ENCODE results near the gene RASD2. TPM values are rescaled to one million over a fixed set of nuclear protein-coding genes. Genes with fewer than 3 reads are reported as not detected.

Gene RASD2
- total RNA-seq, 3 donors from 2014 or later = 0.08 to 0.14 (median 0.13) TPM

DNA sequence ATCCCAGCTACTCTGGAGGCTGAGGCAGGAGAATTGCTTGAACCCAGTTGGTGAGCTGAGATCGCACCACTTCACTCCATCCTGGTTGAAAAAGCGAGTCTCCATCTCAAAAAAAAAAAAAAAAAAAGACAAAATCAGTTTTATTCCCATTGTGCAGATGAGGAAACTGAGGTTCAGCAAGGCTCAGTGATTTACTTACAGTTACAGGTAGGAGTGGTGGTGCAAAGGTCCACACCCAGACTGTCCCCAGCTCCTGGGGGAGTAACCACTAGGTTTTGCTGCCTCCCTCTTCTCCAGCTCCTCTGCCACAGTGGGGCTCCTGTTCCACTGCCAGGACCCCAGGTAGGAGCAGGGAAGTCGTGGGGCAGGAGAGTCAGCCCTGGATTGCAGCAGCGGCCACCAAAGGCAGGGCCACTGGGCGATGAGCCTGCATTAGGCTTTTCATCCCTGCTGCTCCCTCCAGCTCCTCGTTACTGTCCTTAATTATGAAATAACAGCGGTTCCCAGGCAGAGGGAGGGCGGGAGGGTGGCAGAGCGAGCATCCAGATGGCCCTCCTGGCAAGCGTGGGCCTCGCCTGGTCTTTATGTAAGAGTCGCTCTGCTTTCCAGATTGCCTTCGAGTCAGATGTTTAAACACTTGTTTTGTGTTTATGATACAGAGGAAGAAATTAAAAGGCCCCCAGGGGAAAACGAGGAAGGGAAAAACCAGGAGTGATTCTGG lies 15.5 kb upstream of the RASD2 start:
- H3K4me3 Mint-ChIP-seq = no peak overlapping the region
- H3K9me3 Mint-ChIP-seq = peaks cover 5% of the 10 kb centered on the region
- H3K4me1 Mint-ChIP-seq (ENCODE audit: low read depth) = no peaks in the 10 kb centered on the region
- DNase-seq = no peak
- ATAC-seq = no peak
- no peaks in the 10 kb centered on the region for H3K36me3 Mint-ChIP-seq (ENCODE audit: insufficient read depth)
- H3K27me3 Mint-ChIP-seq (ENCODE audit: low read depth) = peaks cover 13% of the 10 kb centered on the region

DNA sequence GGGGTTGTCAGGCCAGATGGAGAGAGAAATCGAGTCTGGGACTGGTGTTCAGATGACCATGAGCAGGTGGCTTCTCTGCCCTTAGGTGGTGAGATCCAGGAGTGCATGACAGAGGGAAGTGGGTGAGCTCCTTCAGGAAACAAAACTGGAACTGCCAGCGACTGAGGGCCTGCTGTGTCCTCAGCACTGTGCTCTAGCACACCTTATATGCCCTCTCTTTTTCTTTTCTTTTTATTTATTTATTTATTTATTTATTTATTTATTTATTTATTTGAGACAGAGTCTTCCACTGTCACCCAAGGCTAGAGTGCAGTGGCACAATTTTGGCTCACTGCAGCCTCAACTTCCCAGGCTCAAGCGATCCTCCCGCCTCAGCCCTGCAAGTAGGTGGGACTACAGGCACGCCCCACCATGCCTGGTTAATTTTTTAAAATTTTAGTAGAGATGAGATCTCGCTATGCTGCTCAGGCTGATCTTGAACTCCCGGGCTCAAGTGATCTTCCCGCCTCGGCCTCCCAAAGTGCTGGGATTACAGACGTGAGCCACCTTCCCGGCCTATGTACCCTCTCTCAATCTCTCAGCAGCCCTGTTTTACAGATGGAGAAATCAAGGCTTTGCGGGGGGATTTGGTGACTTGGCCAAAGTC lies 14.8 kb upstream of the RASD2 start:
- no peak for DNase-seq
- H3K4me3 Mint-ChIP-seq = no peak overlapping the region
- peaks cover 5% of the 10 kb centered on the region for H3K9me3 Mint-ChIP-seq
- ATAC-seq = no peak
- H3K4me1 Mint-ChIP-seq (ENCODE audit: low read depth) = no peaks in the 10 kb centered on the region
- H3K27me3 Mint-ChIP-seq (ENCODE audit: low read depth) = peaks cover 10% of the 10 kb centered on the region
- no peaks in the 10 kb centered on the region for H3K36me3 Mint-ChIP-seq (ENCODE audit: insufficient read depth)

DNA sequence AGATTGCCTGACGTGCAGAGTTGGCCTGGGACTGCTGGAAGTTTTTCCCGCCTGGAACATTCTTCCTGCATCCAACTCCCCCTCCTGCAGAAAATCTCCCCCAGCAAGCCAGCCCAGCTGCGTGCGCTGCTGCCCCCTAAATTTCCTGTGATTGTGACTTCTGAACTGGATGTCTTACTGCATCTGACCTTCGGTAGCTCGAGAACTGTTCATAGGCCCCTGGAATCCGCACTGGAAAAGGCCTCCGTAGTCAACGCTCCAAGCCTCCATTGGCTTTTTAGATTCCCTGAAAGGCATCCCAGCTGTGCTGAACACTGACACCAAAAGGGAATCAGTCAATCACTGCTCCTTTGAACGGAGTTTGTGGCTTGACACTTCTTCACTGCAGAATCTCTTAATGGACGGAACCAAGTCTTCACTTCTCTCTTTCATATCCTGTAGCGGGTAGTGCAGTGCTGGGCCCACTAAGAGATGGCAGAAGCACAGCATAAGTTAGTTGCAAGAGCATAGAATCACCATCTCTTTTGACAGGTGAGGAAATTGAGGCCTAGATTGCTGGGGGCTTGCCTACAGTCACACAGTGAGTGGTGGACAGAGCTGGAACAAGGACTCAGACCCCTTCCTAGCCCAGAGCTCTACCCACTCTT lies 14.2 kb upstream of the RASD2 start:
- no peak overlapping the region for H3K4me3 Mint-ChIP-seq
- DNase-seq (no peak), ATAC-seq (no peak)
- peaks cover 5% of the 10 kb centered on the region for H3K9me3 Mint-ChIP-seq
- H3K4me1 Mint-ChIP-seq (ENCODE audit: low read depth) = no peaks in the 10 kb centered on the region
- peaks cover 10% of the 10 kb centered on the region for H3K27me3 Mint-ChIP-seq (ENCODE audit: low read depth)
- H3K36me3 Mint-ChIP-seq (ENCODE audit: insufficient read depth) = no peaks in the 10 kb centered on the region

DNA sequence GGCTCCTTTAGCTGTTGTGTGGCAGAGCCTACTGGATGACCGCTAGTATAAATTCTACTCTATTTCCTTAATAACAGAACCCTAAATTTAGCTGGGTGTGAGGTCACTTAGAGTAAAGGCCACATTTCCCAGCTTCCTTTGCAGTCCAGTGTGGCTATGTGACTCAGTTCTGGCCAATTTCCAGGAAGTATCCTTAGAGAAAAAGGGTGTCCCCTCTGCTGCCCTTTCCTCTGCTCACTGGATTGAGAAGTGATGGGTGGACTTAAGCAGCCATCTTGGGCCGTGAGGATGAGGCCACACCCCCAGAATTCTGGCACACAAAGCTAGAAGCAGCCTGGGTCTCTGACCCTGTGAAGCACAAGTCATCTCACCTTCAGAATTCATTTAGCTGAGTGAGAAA lies 11.7 kb upstream of the RASD2 start:
- H3K27me3 Mint-ChIP-seq (ENCODE audit: low read depth) = peaks cover 4% of the 10 kb centered on the region
- H3K36me3 Mint-ChIP-seq (ENCODE audit: insufficient read depth) = no peaks in the 10 kb centered on the region
- H3K4me3 Mint-ChIP-seq = no peak overlapping the region
- peaks cover 5% of the 10 kb centered on the region for H3K9me3 Mint-ChIP-seq
- H3K4me1 Mint-ChIP-seq (ENCODE audit: low read depth) = no peaks in the 10 kb centered on the region
- DNase-seq (no peak), ATAC-seq (no peak)

DNA sequence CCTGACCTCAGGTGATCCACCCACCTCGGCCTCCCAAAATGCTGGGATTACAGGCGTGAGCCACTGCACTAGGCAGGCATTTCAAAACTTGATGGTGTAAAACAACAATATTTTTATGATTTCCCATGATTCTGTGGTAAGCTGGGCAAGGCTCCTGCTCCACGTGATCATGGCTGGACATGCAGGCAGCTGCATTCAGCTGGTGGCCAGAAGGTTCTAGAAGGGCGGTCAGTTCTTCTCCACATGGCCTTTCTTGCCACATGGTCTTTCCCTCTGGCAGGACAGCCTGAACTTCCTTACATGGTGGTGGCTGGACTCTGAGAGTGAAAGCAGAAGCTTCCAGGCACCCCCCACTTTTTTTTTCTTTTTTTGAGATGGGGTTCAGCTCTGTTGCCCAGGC lies 9.9 kb upstream of the RASD2 start:
- H3K4me1 Mint-ChIP-seq (ENCODE audit: low read depth) = no peaks in the 10 kb centered on the region
- peaks cover 5% of the 10 kb centered on the region for H3K9me3 Mint-ChIP-seq
- H3K36me3 Mint-ChIP-seq (ENCODE audit: insufficient read depth) = no peaks in the 10 kb centered on the region
- no peak overlapping the region for H3K4me3 Mint-ChIP-seq
- DNase-seq (no peak), ATAC-seq (no peak)
- H3K27me3 Mint-ChIP-seq (ENCODE audit: low read depth) = peaks cover 4% of the 10 kb centered on the region

DNA sequence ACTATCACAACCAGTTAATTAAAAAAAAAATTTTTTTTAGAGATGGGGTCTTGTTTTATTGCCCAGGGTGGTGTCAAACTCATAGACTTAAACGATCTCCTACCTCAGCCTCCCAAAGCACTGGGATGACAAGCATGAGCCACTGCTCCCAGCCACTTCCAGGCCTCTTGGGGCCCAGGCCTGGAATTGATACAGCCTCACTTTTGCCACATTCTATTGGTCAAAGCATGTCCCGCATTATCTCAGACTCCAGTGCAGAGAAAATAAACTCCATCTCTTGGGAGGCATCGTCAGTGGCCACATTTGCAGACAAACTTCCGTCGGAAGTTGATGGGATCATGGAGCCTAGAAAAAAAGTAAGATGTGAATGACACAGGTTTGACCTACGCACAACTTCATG lies 9.4 kb upstream of the RASD2 start:
- Mint-ChIP-seq H3K4me3 (no peak overlapping the region), H3K4me1 (ENCODE audit: low read depth) (no peaks in the 10 kb centered on the region), H3K9me3 (peaks cover 5% of the 10 kb centered on the region), H3K36me3 (ENCODE audit: insufficient read depth) (no peaks in the 10 kb centered on the region), H3K27me3 (ENCODE audit: low read depth) (peaks cover 4% of the 10 kb centered on the region)
- ATAC-seq (no peak), DNase-seq (no peak)

DNA sequence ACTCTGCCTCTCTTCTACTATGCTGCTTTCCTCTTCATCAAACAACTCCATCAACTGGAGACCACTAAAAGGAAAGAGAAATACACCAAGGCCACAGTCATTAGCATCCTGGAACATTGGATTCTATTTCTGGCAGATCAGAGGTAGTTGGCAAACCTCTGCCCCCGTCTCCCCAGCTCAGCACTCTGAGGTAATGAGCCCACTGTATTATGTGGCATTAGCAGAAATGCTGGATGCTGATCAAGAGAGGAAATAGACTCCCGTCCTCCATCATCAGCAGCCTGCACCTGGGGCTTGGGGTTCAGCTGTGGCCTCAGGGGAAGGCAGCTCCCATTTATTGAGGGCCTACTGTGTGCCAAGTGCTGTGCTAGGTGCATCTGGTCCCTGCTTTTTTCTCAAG lies 9.0 kb upstream of the RASD2 start:
- peaks cover 2% of the 10 kb centered on the region for H3K27me3 Mint-ChIP-seq (ENCODE audit: low read depth)
- no peaks in the 10 kb centered on the region for H3K36me3 Mint-ChIP-seq (ENCODE audit: insufficient read depth)

DNA sequence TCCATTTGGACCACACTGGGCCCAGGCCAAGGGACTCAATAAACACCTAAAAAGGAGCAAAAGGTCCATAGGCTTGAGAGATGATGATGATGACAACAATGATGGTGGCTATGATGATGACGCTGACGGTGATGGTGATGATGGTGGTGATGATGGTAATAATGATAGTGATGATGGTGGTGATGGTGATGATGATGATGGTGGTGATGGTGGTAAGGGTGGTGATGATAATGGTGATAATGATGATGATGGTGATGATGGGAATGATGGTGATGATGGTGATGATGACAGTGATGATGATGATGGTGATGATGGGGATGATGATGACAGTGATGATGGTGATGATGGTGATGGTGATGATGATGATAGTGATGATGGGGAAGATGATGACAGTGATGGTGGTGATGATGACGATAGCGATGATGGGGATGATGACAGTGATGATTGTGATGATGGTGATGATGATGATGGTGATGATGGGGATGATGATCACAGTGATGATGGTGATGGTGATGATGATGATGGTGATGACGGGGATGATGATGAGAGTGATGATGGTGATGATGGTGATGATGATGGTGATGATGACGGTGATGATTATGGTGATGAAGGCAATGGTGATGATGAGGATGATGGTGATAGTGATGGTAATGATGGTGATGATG lies 7.1 kb upstream of the RASD2 start:
- ATAC-seq (no peak), DNase-seq (no peak)
- no peaks in the 10 kb centered on the region for H3K36me3 Mint-ChIP-seq (ENCODE audit: insufficient read depth)
- peaks cover 3% of the 10 kb centered on the region for H3K4me1 Mint-ChIP-seq (ENCODE audit: low read depth)
- peaks cover 2% of the 10 kb centered on the region for H3K27me3 Mint-ChIP-seq (ENCODE audit: low read depth)
- no peak overlapping the region for H3K4me3 Mint-ChIP-seq
- H3K9me3 Mint-ChIP-seq = peaks cover 5% of the 10 kb centered on the region

More for the DNA sequence above, 9.0 kb upstream of the RASD2 start:
- DNase-seq (no peak), ATAC-seq (no peak)
- H3K9me3 Mint-ChIP-seq = peaks cover 5% of the 10 kb centered on the region
- no peak overlapping the region for H3K4me3 Mint-ChIP-seq
- no peaks in the 10 kb centered on the region for H3K4me1 Mint-ChIP-seq (ENCODE audit: low read depth)

DNA sequence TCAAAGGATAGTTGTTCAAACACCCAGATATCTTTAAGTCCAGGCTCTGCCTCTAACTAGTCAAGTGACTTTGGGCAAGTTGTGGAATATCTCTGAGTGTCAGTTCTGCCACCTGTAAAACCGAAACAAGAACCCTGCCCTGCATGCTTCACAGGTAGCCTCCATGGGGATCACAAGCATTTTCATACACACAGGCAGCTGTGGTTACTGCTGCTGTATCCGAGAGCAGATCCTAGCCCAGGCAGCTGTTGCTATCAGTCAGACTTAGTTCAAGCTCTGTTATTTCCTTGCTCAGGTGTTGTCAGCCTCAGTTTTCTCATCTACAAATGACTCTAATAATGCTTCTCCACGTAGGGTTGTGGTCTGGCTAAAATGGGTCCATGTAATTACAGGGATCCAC lies 6.5 kb upstream of the RASD2 start:
- ATAC-seq (no peak), DNase-seq (no peak)
- peaks cover 5% of the 10 kb centered on the region for H3K9me3 Mint-ChIP-seq
- peaks cover 3% of the 10 kb centered on the region for H3K4me1 Mint-ChIP-seq (ENCODE audit: low read depth)
- H3K27me3 Mint-ChIP-seq (ENCODE audit: low read depth) = peaks cover 4% of the 10 kb centered on the region
- H3K36me3 Mint-ChIP-seq (ENCODE audit: insufficient read depth) = no peaks in the 10 kb centered on the region
- H3K4me3 Mint-ChIP-seq = no peak overlapping the region

DNA sequence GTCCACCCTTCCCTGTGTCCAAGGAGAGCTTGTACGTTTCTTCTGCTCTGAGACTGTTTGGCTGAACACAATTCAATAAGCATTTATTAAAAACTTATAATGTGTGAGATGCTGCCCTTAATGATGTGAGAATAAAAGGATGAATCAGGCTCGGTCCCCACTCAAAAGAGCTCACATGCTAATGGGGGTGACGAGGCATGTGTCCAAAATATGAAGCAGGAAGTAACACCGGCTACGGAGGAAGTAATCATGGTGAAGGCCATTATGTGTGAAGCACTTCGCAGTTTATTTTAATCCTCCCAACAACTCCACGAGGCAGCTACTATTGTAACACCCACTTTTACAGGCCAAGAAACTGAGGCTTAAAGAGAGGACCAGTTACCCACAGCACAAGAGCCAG lies 3.4 kb upstream of the RASD2 start:
- DNase-seq = no peak
- peaks cover 12% of the 10 kb centered on the region for H3K27me3 Mint-ChIP-seq (ENCODE audit: low read depth)
- peaks cover 8% of the 10 kb centered on the region for H3K4me1 Mint-ChIP-seq (ENCODE audit: low read depth)
- H3K36me3 Mint-ChIP-seq (ENCODE audit: insufficient read depth) = no peaks in the 10 kb centered on the region
- no peak for ATAC-seq
- H3K4me3 Mint-ChIP-seq = no peak overlapping the region
- H3K9me3 Mint-ChIP-seq = no peaks in the 10 kb centered on the region

DNA sequence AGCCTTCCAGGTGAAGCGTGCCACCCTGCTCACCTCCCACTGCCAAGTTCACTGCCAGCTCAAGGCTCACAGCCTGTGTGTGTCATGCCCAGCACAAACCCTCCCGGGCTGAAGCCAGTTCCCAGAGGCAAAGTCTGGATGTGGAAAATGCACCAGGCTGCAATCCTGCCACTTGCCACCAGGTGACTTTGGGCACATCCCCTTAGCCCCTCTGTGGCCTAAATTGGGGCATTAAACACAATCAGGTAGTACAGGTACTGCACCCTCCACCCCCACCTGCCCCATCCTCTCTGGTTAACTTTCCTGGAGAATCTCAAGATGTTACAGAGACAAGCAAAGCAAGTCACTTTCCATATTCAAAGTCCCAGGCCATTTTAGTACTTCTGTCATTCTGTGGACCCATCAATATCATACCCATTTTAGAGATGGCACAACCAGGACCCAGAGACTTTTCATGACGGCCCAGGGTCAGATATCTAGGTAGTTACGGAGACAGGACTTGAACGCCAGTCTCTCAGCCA lies 1.8 kb upstream of the RASD2 start:
- DNase-seq (peak; percentile 15), ATAC-seq (no peak)
- Mint-ChIP-seq H3K9me3 (no peaks in the 10 kb centered on the region), H3K4me3 (no peak overlapping the region), H3K27me3 (ENCODE audit: low read depth) (peaks cover 26% of the 10 kb centered on the region), H3K36me3 (ENCODE audit: insufficient read depth) (no peaks in the 10 kb centered on the region), H3K4me1 (ENCODE audit: low read depth) (peaks cover 8% of the 10 kb centered on the region)

DNA sequence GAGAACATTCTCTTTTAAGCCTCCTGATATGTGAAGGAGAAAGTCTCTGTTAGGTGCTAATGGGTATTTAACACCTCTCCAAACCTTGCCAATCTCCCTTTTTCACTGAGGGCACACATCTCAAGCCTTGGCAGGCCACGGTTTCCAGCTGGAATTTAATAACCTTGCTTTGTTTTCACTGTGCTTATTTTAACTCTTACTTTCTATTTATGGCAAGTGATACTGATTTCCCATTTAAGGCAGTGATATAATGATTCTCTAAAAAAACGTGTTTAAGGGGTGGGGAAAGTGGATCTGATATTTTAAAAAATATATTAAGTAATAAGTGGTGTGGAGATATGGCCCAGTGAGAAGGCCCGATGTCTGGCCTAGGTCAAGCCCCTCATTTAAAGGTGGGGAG lies 1.1 kb upstream of the RASD2 start:
- peak overlapping the region; percentile 59 for H3K4me3 Mint-ChIP-seq
- no peaks in the 10 kb centered on the region for H3K9me3 Mint-ChIP-seq
- H3K4me1 Mint-ChIP-seq (ENCODE audit: low read depth) = peaks cover 8% of the 10 kb centered on the region
- ATAC-seq = no peak
- no peak for DNase-seq
- no peaks in the 10 kb centered on the region for H3K36me3 Mint-ChIP-seq (ENCODE audit: insufficient read depth)
- H3K27me3 Mint-ChIP-seq (ENCODE audit: low read depth) = peaks cover 31% of the 10 kb centered on the region

DNA sequence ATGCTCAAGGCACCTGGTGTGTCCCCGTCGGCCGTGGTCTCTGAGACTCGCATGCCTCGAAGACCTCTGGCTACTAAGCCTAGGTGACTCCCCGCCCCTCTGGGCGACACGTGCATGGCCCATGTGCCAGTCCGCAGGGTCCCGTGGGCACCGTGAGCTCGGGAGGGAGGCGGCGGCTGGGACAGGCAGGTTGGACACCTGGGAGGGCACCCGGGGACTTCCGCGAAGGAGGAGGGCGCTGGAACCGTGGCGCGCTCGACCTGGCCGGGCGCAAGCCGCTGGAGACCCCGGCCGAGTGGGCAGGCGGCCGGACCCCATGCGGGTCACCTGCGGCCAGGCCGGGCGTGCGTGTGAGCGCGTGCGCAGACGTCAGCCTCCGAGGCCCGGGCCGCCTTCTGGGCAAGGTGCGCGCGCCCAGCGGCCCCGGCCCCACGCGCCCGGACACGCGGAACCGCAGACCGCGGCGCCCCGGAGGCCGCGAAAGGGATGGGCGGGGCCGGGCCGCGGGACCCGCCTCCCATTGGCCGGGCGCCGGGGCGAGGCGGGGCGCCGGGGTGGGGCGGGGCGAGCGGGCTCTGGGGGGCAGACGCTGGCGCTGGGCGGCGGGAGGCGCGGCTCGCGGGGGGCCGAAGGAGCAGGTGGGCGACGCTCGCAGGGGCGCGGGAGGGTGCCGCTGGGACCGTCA lies 579 bp upstream of the RASD2 start:
- Mint-ChIP-seq H3K27me3 (ENCODE audit: low read depth) (peaks cover 35% of the 10 kb centered on the region), H3K4me3 (peak overlapping the region; percentile 73), H3K4me1 (ENCODE audit: low read depth) (peaks cover 8% of the 10 kb centered on the region), H3K9me3 (no peaks in the 10 kb centered on the region), H3K36me3 (ENCODE audit: insufficient read depth) (no peaks in the 10 kb centered on the region)
- DNase-seq (peak; percentile 62), ATAC-seq (peak; percentile 89 to 93)

DNA sequence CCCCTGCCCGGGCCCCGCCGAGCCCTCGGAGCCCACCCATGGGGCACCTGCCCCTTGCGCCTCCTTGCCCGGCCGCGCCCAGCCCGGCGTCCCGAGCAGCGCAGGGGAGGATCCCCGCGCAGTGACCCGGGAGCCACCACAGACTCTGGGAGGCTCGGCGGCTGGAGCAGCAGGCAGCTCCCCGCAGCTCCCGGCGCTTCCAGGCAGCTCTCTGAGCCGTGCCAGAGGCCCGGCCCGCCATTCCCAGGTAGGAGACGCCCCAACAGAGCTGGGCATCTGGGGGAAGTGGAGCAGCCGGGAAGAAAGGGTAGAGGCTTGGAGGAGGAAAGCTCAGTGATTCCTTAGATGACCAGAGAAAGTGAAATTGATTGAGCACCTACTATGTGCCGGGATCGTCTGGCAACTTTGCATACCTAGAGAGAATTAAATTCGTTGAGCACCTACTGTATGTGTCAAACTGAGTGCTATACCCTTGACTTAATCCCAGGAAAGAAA lies 670 bp downstream of the RASD2 start:
- DNase-seq (no peak), ATAC-seq (no peak)
- H3K9me3 Mint-ChIP-seq = no peaks in the 10 kb centered on the region
- no peaks in the 10 kb centered on the region for H3K36me3 Mint-ChIP-seq (ENCODE audit: insufficient read depth)
- peaks cover 40% of the 10 kb centered on the region for H3K27me3 Mint-ChIP-seq (ENCODE audit: low read depth)
- H3K4me3 Mint-ChIP-seq = no peak overlapping the region
- H3K4me1 Mint-ChIP-seq (ENCODE audit: low read depth) = peaks cover 8% of the 10 kb centered on the region
